HG03457 (cell line): ENCODE measurements around the gene KLC4.
A peak's percentile ranks its signal among the peaks of the same experiment; 100 is the strongest.

ENCODE experiments used
- ATAC-seq: cut with Tn5 transposase; IDR thresholded peaks from one replicate; pipeline ENCODE4 v1.9.1; 2021; ENCODE audit warnings: moderate number of reproducible peaks; ENCODE audit not compliant: unreplicated experiment

KLC4 gene

GRCh38 chr6:43059168-43060033 is at the start of gene KLC4, which contains the start of gene MRPL2:
TSS of gene KLC4 (plus strand) at chr6:43059631. CDS start at chr6:43061336, 1,705 bp downstream.
TSS of gene MRPL2 (minus strand) at chr6:43059434. CDS start at chr6:43059381, 53 bp downstream.
- peak; percentile 59 for ATAC-seq

GRCh38 chr6:43011207-43011606 is 48.2 kb upstream of the KLC4 start:
- ATAC-seq = no peak

- ATAC-seq = no peak
These were observed 47.1 kb upstream of the KLC4 start for GRCh38 chr6:43012364-43012763.

GRCh38 chr6:43013097-43013842 is 46.2 kb upstream of the KLC4 start:
- ATAC-seq = no peak

- peak; percentile 87 for ATAC-seq
These were observed 45.5 kb upstream of the KLC4 start, which contains the start of the genes KLHDC3 and MEA1 for GRCh38 chr6:43013843-43014433. TSS of gene KLHDC3 (plus strand) at chr6:43014249. CDS start at chr6:43017193, 2,944 bp downstream. TSS of gene MEA1 (minus strand) at chr6:43013946. CDS start at chr6:43013813, 133 bp downstream.

- ATAC-seq = no peak
These were observed 45.0 kb upstream of the KLC4 start for GRCh38 chr6:43014434-43014909.

GRCh38 chr6:43016176-43016942 is 43.1 kb upstream of the KLC4 start:
- no peak for ATAC-seq

- ATAC-seq = no peak
These were observed 42.5 kb upstream of the KLC4 start for GRCh38 chr6:43016943-43017334.

- no peak for ATAC-seq
These were observed 40.3 kb upstream of the KLC4 start for GRCh38 chr6:43019152-43019551.

- no peak for ATAC-seq
These were observed 39.3 kb upstream of the KLC4 start for GRCh38 chr6:43020052-43020705.

GRCh38 chr6:43020847-43021246 is 38.6 kb upstream of the KLC4 start:
- no peak for ATAC-seq

GRCh38 chr6:43021270-43022047 is 38.0 kb upstream of the KLC4 start, which contains the start of gene RRP36:
TSS of gene RRP36 (plus strand) at chr6:43021623. CDS start at chr6:43021655, 32 bp downstream.
- ATAC-seq = no peak

- ATAC-seq = no peak
These were observed 35.0 kb upstream of the KLC4 start for GRCh38 chr6:43024436-43024835.

GRCh38 chr6:43026365-43026764 is 33.1 kb upstream of the KLC4 start:
- ATAC-seq = no peak

GRCh38 chr6:43029120-43029519 is 30.3 kb upstream of the KLC4 start:
- no peak for ATAC-seq

GRCh38 chr6:43032326-43032725 is 27.1 kb upstream of the KLC4 start:
- ATAC-seq = no peak

- ATAC-seq = no peak
These were observed 25.8 kb upstream of the KLC4 start for GRCh38 chr6:43033496-43034189.

- ATAC-seq = no peak
These were observed 25.3 kb upstream of the KLC4 start for GRCh38 chr6:43034190-43034525.
